GM12891 (cell line): ENCODE results near the gene COL5A1.

ENCODE experiments used
- POLR2A ChIP-seq: IDR thresholded peaks from 2 replicates; pipeline ENCODE4 v1.6.1; 2011; ENCODE audit warnings: low read depth, low read length, control low read depth
- POLR2AphosphoS5 ChIP-seq: IDR thresholded peaks from 2 replicates; pipeline ENCODE4 v1.6.1; 2011; ENCODE audit warnings: low read depth, low read length, control low read depth

DNA sequence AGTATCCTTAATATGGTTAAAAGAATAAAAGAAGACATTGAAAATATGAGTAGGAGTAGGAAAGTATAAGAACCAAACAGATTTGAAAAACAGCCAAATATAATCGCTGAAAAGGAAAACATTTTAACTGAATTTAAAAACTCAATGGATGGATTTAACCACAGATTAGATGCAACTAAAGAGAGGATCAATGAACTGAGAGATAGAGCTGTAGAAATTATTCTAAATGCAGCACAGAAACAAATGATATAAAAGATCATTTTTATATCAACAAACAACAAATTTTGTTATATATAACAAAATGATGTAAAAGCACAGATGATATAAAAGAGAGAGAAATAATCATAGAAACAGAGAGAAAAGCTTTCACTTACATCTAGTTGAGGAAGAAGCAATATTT is 29.3 kb upstream of the COL5A1 start:
- TF ChIP-seq POLR2AphosphoS5 (no peak), POLR2A (no peak)
